Esophagus squamous epithelium (tissue), 4 donors: ENCODE results near the gene C20orf96.

Experiments used
- POLR2A ChIP-seq, 4 donors: fragments of 450-650 bp; IDR thresholded peaks; one replicate each; pipeline ENCODE4 v1.6.1; 2017; ENCODE audit warnings: antibody characterized with exemption in 4 of 4, mild to moderate bottlenecking in 4 of 4, moderate library complexity in 3 of 4
- TF ChIP-seq, protein P1 (sequence below), 6 experiments: fragments of 450-650 bp in 4 of 6; fragments of 200-600 bp in 2 of 6; sonication (generic) in 2 of 6; IDR thresholded peaks; one replicate each; pipeline ENCODE4 v1.5.1; 2016 to 2019; ENCODE audit warnings: antibody characterized with exemption in 6 of 6, mild to moderate bottlenecking in 4 of 6, moderate library complexity in 4 of 6

DNA sequence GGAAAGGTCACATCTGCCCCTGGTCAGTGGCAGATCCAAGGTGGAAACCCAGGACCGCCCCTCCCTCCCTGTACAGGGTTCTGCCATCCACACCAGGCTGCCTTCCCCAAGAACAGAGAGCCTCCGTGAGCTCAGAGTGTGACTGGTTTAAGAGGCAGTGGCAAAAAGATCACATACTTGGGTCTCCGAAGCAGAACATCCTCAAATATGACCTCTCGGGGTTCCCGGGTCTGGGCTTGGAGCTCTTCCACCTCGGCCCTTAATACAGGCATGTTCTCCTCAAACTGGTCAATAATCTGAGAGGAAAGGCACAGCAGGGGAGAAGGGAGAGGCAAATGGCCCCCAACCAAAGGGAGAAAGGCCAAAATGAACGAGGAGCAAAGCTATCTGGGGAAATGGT, 14.8 kb downstream of the C20orf96 start:
- TF ChIP-seq, protein P1, sequence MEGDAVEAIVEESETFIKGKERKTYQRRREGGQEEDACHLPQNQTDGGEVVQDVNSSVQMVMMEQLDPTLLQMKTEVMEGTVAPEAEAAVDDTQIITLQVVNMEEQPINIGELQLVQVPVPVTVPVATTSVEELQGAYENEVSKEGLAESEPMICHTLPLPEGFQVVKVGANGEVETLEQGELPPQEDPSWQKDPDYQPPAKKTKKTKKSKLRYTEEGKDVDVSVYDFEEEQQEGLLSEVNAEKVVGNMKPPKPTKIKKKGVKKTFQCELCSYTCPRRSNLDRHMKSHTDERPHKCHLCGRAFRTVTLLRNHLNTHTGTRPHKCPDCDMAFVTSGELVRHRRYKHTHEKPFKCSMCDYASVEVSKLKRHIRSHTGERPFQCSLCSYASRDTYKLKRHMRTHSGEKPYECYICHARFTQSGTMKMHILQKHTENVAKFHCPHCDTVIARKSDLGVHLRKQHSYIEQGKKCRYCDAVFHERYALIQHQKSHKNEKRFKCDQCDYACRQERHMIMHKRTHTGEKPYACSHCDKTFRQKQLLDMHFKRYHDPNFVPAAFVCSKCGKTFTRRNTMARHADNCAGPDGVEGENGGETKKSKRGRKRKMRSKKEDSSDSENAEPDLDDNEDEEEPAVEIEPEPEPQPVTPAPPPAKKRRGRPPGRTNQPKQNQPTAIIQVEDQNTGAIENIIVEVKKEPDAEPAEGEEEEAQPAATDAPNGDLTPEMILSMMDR (IDR thresholded peaks at IDR 0.05) = no peak
- no peak for TF ChIP-seq POLR2A (IDR thresholded peaks at IDR 0.05)
